ENCODE measurements around the gene CGNL1. TPM values are rescaled to one million over a fixed set of nuclear protein-coding genes. Genes with fewer than 3 reads are reported as not detected.
A peak's percentile ranks its signal among the peaks of the same experiment; 100 is the strongest.

The CGNL1 gene
- total RNA-seq (2014; rRNA removed; shearing (Covaris generic)), result 0.41 and 0.43 TPM in 2 replicates

- DNase-seq (ENCODE audit: low spot score), result no peak
These were observed at the start of gene CGNL1 for GRCh38 chr15:57375827-57376695. TSS of gene CGNL1 (plus strand) at chr15:57376505. CDS start at chr15:57438000, 61,495 bp downstream.

GRCh38 chr15:57327985-57328471, 48.3 kb upstream of the CGNL1 start:
- DNase-seq (ENCODE audit: low spot score), result peak; percentile 92

GRCh38 chr15:57328479-57328878, 47.8 kb upstream of the CGNL1 start:
- DNase-seq (ENCODE audit: low spot score), result no peak

GRCh38 chr15:57328897-57329296, 47.4 kb upstream of the CGNL1 start:
- no peak for DNase-seq (ENCODE audit: low spot score)

- DNase-seq (ENCODE audit: low spot score), result peak; percentile 21
These were observed 46.5 kb upstream of the CGNL1 start for GRCh38 chr15:57329582-57330367.

GRCh38 chr15:57330619-57331340, 45.5 kb upstream of the CGNL1 start:
- peak; percentile 70 for DNase-seq (ENCODE audit: low spot score)

- DNase-seq (ENCODE audit: low spot score), result no peak
These were observed 44.0 kb upstream of the CGNL1 start for GRCh38 chr15:57332326-57332725.

- DNase-seq (ENCODE audit: low spot score), result no peak
These were observed 42.8 kb upstream of the CGNL1 start for GRCh38 chr15:57333487-57333886.

- DNase-seq (ENCODE audit: low spot score), result peak; percentile 50
These were observed 42.0 kb upstream of the CGNL1 start for GRCh38 chr15:57334257-57334656.

GRCh38 chr15:57335293-57335715, 41.0 kb upstream of the CGNL1 start:
- no peak for DNase-seq (ENCODE audit: low spot score)

- no peak for DNase-seq (ENCODE audit: low spot score)
These were observed 40.6 kb upstream of the CGNL1 start for GRCh38 chr15:57335719-57336118.

- DNase-seq (ENCODE audit: low spot score), result no peak
These were observed 38.4 kb upstream of the CGNL1 start for GRCh38 chr15:57337868-57338411.

GRCh38 chr15:57339321-57339720, 37.0 kb upstream of the CGNL1 start:
- DNase-seq (ENCODE audit: low spot score), result no peak

- DNase-seq (ENCODE audit: low spot score), result peak; percentile 53
These were observed 35.5 kb upstream of the CGNL1 start for GRCh38 chr15:57340682-57341259.

GRCh38 chr15:57343048-57343447, 33.3 kb upstream of the CGNL1 start:
- DNase-seq (ENCODE audit: low spot score), result no peak

GRCh38 chr15:57343498-57343897, 32.8 kb upstream of the CGNL1 start:
- DNase-seq (ENCODE audit: low spot score), result no peak

GRCh38 chr15:57344282-57344681, 32.0 kb upstream of the CGNL1 start:
- DNase-seq (ENCODE audit: low spot score), result no peak

- no peak for DNase-seq (ENCODE audit: low spot score)
These were observed 30.7 kb upstream of the CGNL1 start for GRCh38 chr15:57345584-57345983.

GRCh38 chr15:57348081-57348480, 28.2 kb upstream of the CGNL1 start:
- no peak for DNase-seq (ENCODE audit: low spot score)

GRCh38 chr15:57352535-57353316, 23.6 kb upstream of the CGNL1 start:
- DNase-seq (ENCODE audit: low spot score), result no peak

All from H4 (cell line).